NCI-H1092 (cell line): ENCODE measurements around the gene FAM32A.
"Not testable (repeated sequence)": the region's sequence is repeated elsewhere in the genome, so short reads cannot be mapped to it uniquely, and the experiment has no call there.

Source experiments
- DNase-seq: peaks from one replicate; lab custom pipeline; 2025; lab: John Stamatoyannopoulos, UW

Gene FAM32A

GRCh38 chr19:16164222-16164890 lies 20.9 kb upstream of the FAM32A start:
- DNase-seq: no peak

- DNase-seq: no peak
These were observed 18.8 kb upstream of the FAM32A start for GRCh38 chr19:16166417-16166816.

- no peak for DNase-seq
These were observed 18.2 kb upstream of the FAM32A start for GRCh38 chr19:16167055-16167454.

- DNase-seq: no peak
These were observed 16.6 kb upstream of the FAM32A start for GRCh38 chr19:16168465-16169081.

- DNase-seq: no peak
These were observed 15.1 kb upstream of the FAM32A start for GRCh38 chr19:16170134-16170533.

DNA sequence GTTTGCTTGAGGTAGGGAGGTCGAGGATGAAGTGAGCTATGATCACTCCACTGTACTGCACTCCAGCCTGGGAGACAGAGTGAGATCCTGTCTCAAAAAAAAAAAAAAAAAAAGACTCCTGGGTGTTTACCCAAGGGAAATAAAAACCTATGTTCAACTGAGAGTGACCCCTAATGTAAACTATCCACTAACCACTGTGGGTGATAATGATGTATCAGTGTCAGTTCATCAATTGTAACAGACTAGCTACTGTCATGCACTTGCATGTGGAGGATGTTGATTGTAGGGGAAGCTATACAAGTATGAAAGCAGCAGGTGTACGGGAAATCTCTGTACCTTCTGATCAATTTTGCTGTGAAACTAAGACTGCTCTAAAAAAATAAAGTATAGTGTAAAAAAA lies 9.3 kb upstream of the FAM32A start:
- no peak for DNase-seq

GRCh38 chr19:16178866-16179265 lies 6.3 kb upstream of the FAM32A start:
- DNase-seq: not testable (repeated sequence)

GRCh38 chr19:16180611-16181010 lies 4.6 kb upstream of the FAM32A start:
- no peak for DNase-seq

- DNase-seq: no peak
These were observed 516 bp upstream of the FAM32A start for GRCh38 chr19:16184665-16185122.

DNA sequence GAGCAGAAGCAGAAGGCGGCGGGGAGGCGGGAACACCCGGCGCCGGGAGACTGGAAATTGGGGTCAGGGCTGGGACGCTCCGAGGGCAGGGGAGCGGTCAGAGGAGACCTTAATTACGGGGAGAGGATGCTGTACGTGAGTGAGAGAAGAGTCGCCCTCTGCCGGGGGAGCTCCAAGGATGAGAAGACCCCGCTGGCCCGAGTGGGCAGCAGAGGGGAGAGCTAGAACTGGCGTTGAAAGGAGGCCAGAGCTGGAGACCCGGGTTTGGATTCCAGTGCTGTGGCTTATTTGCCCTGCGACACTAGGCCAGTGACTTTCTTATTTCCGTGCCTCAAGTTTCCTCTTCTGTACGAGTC lies 536 bp downstream of the FAM32A start:
- no peak for DNase-seq

DNA sequence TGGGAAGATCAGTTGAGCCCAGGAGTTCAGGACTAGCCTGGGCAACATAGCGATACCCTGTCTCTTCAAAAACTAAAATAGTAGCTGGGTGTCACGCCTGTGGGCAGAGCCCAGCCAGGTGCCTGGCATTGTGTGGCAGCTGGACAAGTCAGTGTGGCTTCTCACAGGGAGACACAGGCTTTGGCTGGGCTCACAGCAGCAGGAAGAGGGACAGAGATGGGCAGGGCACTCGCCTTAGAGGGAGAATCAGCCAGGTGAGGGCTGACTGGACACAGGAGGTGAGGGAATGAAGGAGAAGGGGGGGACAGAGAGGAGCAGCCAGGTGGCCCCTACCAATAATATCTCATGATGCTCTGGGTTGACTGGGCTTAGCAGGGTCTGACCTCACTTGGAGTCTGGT lies 3.3 kb downstream of the FAM32A start:
- DNase-seq: no peak

DNA sequence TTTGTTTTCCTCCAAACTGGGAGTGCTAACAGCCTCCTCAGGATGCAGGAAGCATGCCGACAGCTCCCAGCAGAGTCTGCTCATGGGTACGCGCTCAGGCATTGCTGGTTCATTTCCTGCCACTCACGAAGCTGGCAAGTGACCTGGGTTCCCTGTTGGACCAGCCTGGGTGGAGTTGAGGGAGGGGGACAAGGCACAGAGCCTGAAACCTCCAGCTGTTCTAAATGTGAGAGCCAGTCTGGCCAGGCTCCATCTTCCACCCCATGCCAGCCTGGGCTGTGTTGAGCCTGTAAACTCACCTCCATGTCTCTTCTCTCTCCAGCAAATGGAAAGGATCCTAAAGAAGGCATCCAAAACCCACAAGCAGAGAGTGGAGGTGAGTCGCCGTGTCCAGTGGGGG lies 5.0 kb downstream of the FAM32A start:
- DNase-seq: no peak

GRCh38 chr19:16190736-16191135 lies 5.5 kb downstream of the FAM32A start:
- DNase-seq: no peak

- DNase-seq: no peak
These were observed 6.2 kb downstream of the FAM32A start for GRCh38 chr19:16191216-16191908.

GRCh38 chr19:16193466-16193865 lies 8.3 kb downstream of the FAM32A start:
- DNase-seq: no peak

DNA sequence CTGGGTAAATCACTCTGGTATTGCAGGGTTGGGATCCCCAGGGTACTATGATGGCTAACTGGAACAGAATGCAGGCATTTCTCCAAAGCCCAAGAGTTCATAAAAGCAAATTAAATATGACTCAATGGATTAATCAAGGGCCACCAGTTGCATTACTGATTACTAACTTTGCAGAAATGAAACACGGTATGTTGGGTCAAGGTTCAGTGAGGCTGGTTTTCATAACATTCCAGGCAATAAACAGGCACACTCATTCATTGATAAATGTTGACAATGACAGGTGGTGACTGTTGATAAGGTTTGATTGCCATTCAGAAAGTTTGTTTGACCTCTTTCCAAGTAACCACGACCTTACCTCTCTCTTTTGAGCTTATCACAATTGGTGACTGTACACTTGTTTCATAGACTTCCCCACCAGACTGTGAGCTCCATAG lies 12.0 kb downstream of the FAM32A start:
- no peak for DNase-seq

DNA sequence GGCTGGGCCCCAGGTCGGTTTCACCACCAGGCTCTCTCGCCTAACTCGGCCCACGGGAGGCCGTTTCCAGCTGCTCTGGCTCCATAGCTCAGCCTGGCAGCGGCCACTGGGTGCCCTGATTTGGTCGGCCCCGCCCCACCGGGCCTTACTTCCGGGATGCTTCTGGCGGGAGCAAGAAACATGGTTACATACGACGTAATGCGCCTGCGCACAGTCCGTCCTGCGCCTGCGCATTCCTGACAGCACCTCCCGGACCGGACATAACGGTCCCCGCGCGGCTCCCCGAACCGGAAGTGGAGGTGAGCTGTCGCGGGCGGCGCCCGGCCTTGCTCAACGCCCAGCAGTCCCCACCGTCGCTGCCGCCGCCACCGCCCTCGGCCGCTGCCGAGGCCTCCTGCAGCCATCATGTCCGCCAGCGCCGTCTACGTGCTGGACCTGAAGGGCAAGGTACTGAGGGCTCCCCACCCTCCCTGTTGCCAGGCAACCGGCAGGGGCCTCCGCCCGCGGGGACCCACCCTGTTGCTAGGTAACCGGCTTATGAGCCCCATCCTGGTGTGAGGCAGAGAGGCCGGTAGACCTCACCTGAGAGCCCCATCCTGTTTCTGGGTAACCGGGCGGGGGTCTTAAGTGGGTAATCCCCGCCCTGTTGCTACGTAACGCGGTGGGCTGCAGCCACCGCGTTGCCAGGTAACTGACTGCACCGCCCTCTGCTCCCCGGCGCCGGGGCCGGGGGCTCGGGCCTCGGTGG lies 12.6 kb downstream of the FAM32A start, which contains the start of gene AP1M1:
Gene AP1M1 (plus strand): TSS at position 290 of the 748 bp plus-strand sequence. CDS start 116 bp downstream, at position 406.
- DNase-seq: peak; percentile 97

GRCh38 chr19:16198370-16198651 lies 13.1 kb downstream of the FAM32A start:
- DNase-seq: no peak

GRCh38 chr19:16199275-16199932 lies 14.2 kb downstream of the FAM32A start:
- no peak for DNase-seq

DNA sequence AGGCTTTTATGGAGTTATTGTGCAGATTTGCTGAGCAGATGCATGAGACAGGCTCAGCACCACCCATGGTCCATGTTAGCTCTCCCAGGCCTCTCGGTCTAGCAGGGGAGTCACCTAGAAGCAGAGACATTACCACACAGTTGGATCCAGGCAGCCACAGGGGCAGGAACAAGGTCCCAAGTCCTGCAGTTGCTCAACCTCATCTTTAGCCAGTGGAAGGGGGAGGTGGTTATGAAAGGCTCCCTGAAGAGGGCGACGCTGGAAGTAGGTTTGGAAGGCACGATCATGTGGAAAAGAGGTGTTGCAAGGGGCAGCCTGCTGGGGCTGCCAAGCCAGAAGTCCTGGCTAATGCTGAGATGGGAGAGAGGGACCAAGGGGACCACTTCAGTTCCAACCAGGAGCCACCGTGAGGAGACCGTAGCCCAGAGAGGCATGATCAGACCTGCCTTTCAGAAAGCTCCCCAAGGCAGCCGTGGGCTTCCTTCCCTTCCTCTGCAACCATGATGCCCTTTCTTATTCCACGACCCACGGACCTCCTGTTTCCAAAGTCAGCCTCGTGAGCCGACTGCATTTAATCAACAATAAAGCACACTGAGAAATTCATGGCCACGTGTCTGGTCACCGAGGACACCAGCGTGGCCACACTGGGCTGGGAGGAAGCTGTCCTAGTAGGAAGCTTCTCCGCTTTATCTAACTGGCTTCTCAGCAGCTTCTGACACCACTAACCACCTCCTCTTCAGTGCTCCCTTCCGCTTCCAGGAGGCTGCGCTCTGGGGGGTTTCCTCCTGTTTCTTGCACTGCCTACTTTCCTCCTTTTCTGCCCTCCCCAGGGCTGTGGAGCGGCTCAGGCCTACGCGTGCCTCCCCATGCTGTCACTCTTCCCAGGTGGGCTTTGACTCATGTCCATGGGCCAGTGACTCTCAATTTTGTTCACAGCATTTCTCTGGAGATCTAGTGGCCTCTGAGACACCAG lies 15.1 kb downstream of the FAM32A start:
- DNase-seq: no peak

DNA sequence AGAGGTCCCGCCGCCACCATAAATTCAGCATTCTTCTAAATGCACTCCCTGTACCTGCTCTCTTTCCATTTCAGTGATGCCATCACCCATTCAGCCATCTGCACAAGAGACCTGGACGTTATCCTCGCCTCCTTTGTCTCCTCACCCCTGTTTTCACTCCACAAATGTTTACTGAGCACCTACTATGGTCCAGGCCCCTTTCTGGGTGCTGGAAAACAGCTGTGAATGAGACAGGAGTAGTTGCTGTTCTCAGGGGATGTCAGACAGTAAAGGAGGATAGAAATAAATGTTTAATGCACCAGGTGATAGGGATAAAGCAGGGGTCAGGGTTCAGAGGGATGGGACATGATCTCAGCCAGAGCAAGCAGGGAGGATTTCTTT lies 15.8 kb downstream of the FAM32A start:
- no peak for DNase-seq
